Stimulated activated CD4-positive, alpha-beta T cell treated with anti-CD3 and anti-CD28 coated beads, Interleukin-1b, Interleukin-23, amount 100 ng/mL, for 24 hours (primary cell): Measurements from ENCODE around the gene LGALS9C.
"Not testable (repeated sequence)": the region's sequence is repeated elsewhere in the genome, so short reads cannot be mapped to it uniquely, and the experiment has no call there.

Source experiments
- DNase-seq, 4 experiments: peaks; one replicate each; pipeline ENCODE4 v3.0.0-alpha.2; 2020; ENCODE audit warnings: low read depth in 4 of 4, low spot score in 1 of 4

Gene LGALS9C

GRCh38 chr17:18478362-18478761, 1.8 kb downstream of the LGALS9C start:
- not testable (repeated sequence) for DNase-seq

- DNase-seq, result not testable (repeated sequence)
Observed at GRCh38 chr17:18478977-18479595, 2.5 kb downstream of the LGALS9C start.

- DNase-seq, result not testable (repeated sequence)
Observed at GRCh38 chr17:18481775-18482174, 5.2 kb downstream of the LGALS9C start.

GRCh38 chr17:18485936-18486464, 9.4 kb downstream of the LGALS9C start:
- DNase-seq, result not testable (repeated sequence)

- DNase-seq, result not testable (repeated sequence)
Observed at GRCh38 chr17:18487633-18488032, 11.0 kb downstream of the LGALS9C start.

- DNase-seq, result not testable (repeated sequence)
Observed at GRCh38 chr17:18488622-18489021, 12.0 kb downstream of the LGALS9C start.

- not testable (repeated sequence) for DNase-seq
Observed at GRCh38 chr17:18490016-18490415, 13.4 kb downstream of the LGALS9C start.

- peak in 2 of 4 experiments; percentile 16 to 26 for DNase-seq
Observed at GRCh38 chr17:18492712-18493480, 16.3 kb downstream of the LGALS9C start.

GRCh38 chr17:18494250-18494768, 17.7 kb downstream of the LGALS9C start:
- not testable (repeated sequence) for DNase-seq

GRCh38 chr17:18497044-18497443, 20.5 kb downstream of the LGALS9C start:
- not testable (repeated sequence) for DNase-seq

GRCh38 chr17:18499100-18499499, 22.5 kb downstream of the LGALS9C start:
- DNase-seq, result not testable (repeated sequence)

GRCh38 chr17:18499756-18500155, 23.2 kb downstream of the LGALS9C start:
- DNase-seq, result not testable (repeated sequence)

GRCh38 chr17:18500281-18500680, 23.7 kb downstream of the LGALS9C start:
- not testable (repeated sequence) for DNase-seq

- not testable (repeated sequence) for DNase-seq
Observed at GRCh38 chr17:18500816-18501215, 24.2 kb downstream of the LGALS9C start.

- DNase-seq, result not testable (repeated sequence)
Observed at GRCh38 chr17:18503221-18503620, 26.6 kb downstream of the LGALS9C start.

GRCh38 chr17:18507729-18508128, 31.1 kb downstream of the LGALS9C start:
- DNase-seq, result not testable (repeated sequence)

GRCh38 chr17:18508667-18509066, 32.1 kb downstream of the LGALS9C start:
- DNase-seq, result not testable (repeated sequence)

GRCh38 chr17:18521100-18521499, 44.5 kb downstream of the LGALS9C start:
- not testable (repeated sequence) for DNase-seq

- DNase-seq, result not testable (repeated sequence)
Observed at GRCh38 chr17:18525015-18525414, 48.4 kb downstream of the LGALS9C start.

GRCh38 chr17:18526168-18526800, 49.7 kb downstream of the LGALS9C start:
- not testable (repeated sequence) for DNase-seq

GRCh38 chr17:18527354-18527753, 50.8 kb downstream of the LGALS9C start:
- DNase-seq, result not testable (repeated sequence)
